Neural cell (in vitro differentiated cells): ENCODE results near the gene EIF2S3B. TPM values are rescaled to one million over a fixed set of nuclear protein-coding genes. Genes with fewer than 3 reads are reported as not detected.

Experiments
- H2AFZ ChIP-seq: fragments of 200-600, 300-800 bp; sonication (generic), shearing (Covaris generic); 2 replicates; pipeline ENCODE4 v1.6.0; 2014; ENCODE audit warnings: low read depth, mild to moderate bottlenecking, antibody characterized with exemption, low read length, moderate library complexity
- H3F3A ChIP-seq: fragments of 200-600 bp; shearing (Covaris generic); 2 replicates; pipeline ENCODE4 v1.6.1; 2016; ENCODE audit warnings: mild to moderate bottlenecking, moderate library complexity, mixed read lengths, antibody characterized with exemption, low read length; ENCODE audit not compliant: insufficient read depth, poor library complexity, severe bottlenecking
- H3K27ac ChIP-seq: fragments of 200-600, 300-800 bp; sonication (generic), shearing (Covaris generic); 2 replicates; pipeline ENCODE4 v1.5.1; 2014; ENCODE audit warnings: mild to moderate bottlenecking, low read length, moderate library complexity
- H3K27me3 ChIP-seq: fragments of 300-800, 200-600 bp; sonication (generic), shearing (Covaris generic); 2 replicates; pipeline ENCODE4 v1.6.0; 2014; ENCODE audit warnings: mild to moderate bottlenecking, low read depth, low read length, moderate library complexity; ENCODE audit not compliant: insufficient read depth
- H3K36me3 ChIP-seq: fragments of 300-800, 200-600 bp; sonication (generic), shearing (Covaris generic); 2 replicates; pipeline ENCODE4 v1.5.1; 2014; ENCODE audit warnings: mild to moderate bottlenecking, antibody characterized with exemption, low read length, moderate library complexity; ENCODE audit not compliant: insufficient read depth
- H3K4me2 ChIP-seq: fragments of 300-800, 200-600 bp; sonication (generic), shearing (Covaris generic); 2 replicates; pipeline ENCODE4 v1.6.0; 2014; ENCODE audit warnings: mild to moderate bottlenecking, low read length
- H3K4me3 ChIP-seq: fragments of 300-800, 200-600 bp; sonication (generic), shearing (Covaris generic); 2 replicates; pipeline ENCODE4 v1.5.1; 2014; ENCODE audit warnings: mild to moderate bottlenecking, low read length, moderate library complexity
- H3K79me2 ChIP-seq: fragments of 200-600 bp; shearing (Covaris generic); replicated peaks from 2 replicates; pipeline ENCODE4 v1.6.0; 2014; ENCODE audit warnings: mild to moderate bottlenecking, low read length, moderate library complexity; ENCODE audit not compliant: insufficient read depth
- H3K9ac ChIP-seq: fragments of 300-800, 200-600 bp; sonication (generic), shearing (Covaris generic); 2 replicates; pipeline ENCODE4 v1.6.1; 2016; ENCODE audit warnings: mild to moderate bottlenecking, low read length, mixed read lengths
- H3K9me2 ChIP-seq: fragments of 200-600 bp; shearing (Covaris generic); 2 replicates; pipeline ENCODE4 v1.6.1; 2016; ENCODE audit warnings: mild to moderate bottlenecking, low read length, mixed read lengths; ENCODE audit not compliant: insufficient read depth
- H3K9me3 ChIP-seq: fragments of 200-600, 300-800 bp; sonication (generic), shearing (Covaris generic); 2 replicates; pipeline ENCODE4 v1.6.1; 2016; ENCODE audit warnings: mild to moderate bottlenecking, mixed run types, low read length, moderate library complexity, mixed read lengths
- H4K20me1 ChIP-seq: fragments of 200-600 bp; shearing (Covaris generic); 2 replicates; pipeline ENCODE4 v1.6.1; 2016; ENCODE audit warnings: mild to moderate bottlenecking, mixed run types; ENCODE audit not compliant: insufficient read depth
- CTCF ChIP-seq: fragments of 450-650 bp; IDR thresholded peaks from 2 replicates; pipeline ENCODE4 v1.5.1; 2014; ENCODE audit warnings: antibody characterized with exemption, mild to moderate bottlenecking, moderate library complexity; ENCODE audit not compliant: poor library complexity, severe bottlenecking
- EP300 ChIP-seq: fragments of 450-650 bp; conservative IDR thresholded peaks from 2 replicates; pipeline ENCODE4 v1.6.1; 2014; ENCODE audit warnings: antibody characterized with exemption, mild to moderate bottlenecking, moderate library complexity; ENCODE audit not compliant: poor library complexity, severe bottlenecking
- EZH2 ChIP-seq: fragments of 200-600, 300-800 bp; shearing (Covaris generic), sonication (generic); IDR thresholded peaks from 2 replicates; pipeline ENCODE4 v1.6.1; 2014; ENCODE audit warnings: antibody characterized with exemption, low read length, borderline replicate concordance, mild to moderate bottlenecking; ENCODE audit not compliant: insufficient read depth, poor library complexity, severe bottlenecking
- MXI1 ChIP-seq: fragments of 450-650 bp; conservative IDR thresholded peaks from 2 replicates; pipeline ENCODE4 v1.6.1; 2014; ENCODE audit warnings: antibody characterized with exemption, mild to moderate bottlenecking; ENCODE audit not compliant: poor library complexity, severe bottlenecking
- POLR2AphosphoS5 ChIP-seq: IDR thresholded peaks from 2 replicates; pipeline ENCODE4 v1.6.1; 2012
- RAD21 ChIP-seq: fragments of 450-650 bp; conservative IDR thresholded peaks from 2 replicates; pipeline ENCODE4 v1.6.1; 2014; ENCODE audit warnings: antibody characterized with exemption, mild to moderate bottlenecking, moderate library complexity
- REST ChIP-seq: IDR thresholded peaks from 2 replicates; pipeline ENCODE4 v1.6.1; 2012; ENCODE audit warnings: borderline replicate concordance
- SMC3 ChIP-seq: fragments of 450-650 bp; conservative IDR thresholded peaks from 2 replicates; pipeline ENCODE4 v1.6.1; 2014; ENCODE audit warnings: antibody characterized with exemption, mild to moderate bottlenecking, moderate library complexity; ENCODE audit not compliant: poor library complexity
- TAF1 ChIP-seq: IDR thresholded peaks from 2 replicates; pipeline ENCODE4 v1.6.1; 2012; ENCODE audit warnings: low read depth
- polyA plus RNA-seq: library from polyadenylated mRNA; depleted of rRNA; stranded (reverse); fragments of >200 nt; gene quantifications from 2 replicates; pipeline ENCODE4 v1.2.3, GENCODE V29; 2014

The EIF2S3B gene
- polyA plus RNA-seq, 1 donor from 2014 or later = 3.6 TPM

GRCh38 chr12:10512798-10513197, 7.1 kb downstream of the EIF2S3B start:
- no peaks in the 10 kb centered on the region for H3K9me3 ChIP-seq
- no peaks in the 10 kb centered on the region for H3F3A ChIP-seq
- no peaks in the 10 kb centered on the region for H3K27me3 ChIP-seq
- H2AFZ ChIP-seq = no peak overlapping the region
- H3K9ac ChIP-seq = no peak overlapping the region
- TF ChIP-seq MXI1 (no peak), POLR2AphosphoS5 (no peak), RAD21 (no peak), EZH2 (no peak), TAF1 (no peak), SMC3 (no peak), EP300 (no peak), REST (no peak), CTCF (no peak)
- no peak overlapping the region for H3K4me2 ChIP-seq
- H4K20me1 ChIP-seq = no peaks in the 10 kb centered on the region
- no peaks in the 10 kb centered on the region for H3K79me2 ChIP-seq
- H3K27ac ChIP-seq = no peak overlapping the region
- no peaks in the 10 kb centered on the region for H3K36me3 ChIP-seq
- no peaks in the 10 kb centered on the region for H3K9me2 ChIP-seq
- no peak overlapping the region for H3K4me3 ChIP-seq

- no peaks in the 10 kb centered on the region for H3K79me2 ChIP-seq
- no peak overlapping the region for H3K4me3 ChIP-seq
- no peaks in the 10 kb centered on the region for H3K36me3 ChIP-seq
- no peak overlapping the region for H2AFZ ChIP-seq
- H4K20me1 ChIP-seq = no peaks in the 10 kb centered on the region
- H3K9me3 ChIP-seq = no peaks in the 10 kb centered on the region
- no peak overlapping the region for H3K27ac ChIP-seq
- no peak overlapping the region for H3K4me2 ChIP-seq
- TF ChIP-seq MXI1 = no peak
- TF ChIP-seq RAD21 = no peak
- TF ChIP-seq EZH2 = no peak
- TF ChIP-seq CTCF = no peak
- no peak overlapping the region for H3K9ac ChIP-seq
- no peaks in the 10 kb centered on the region for H3F3A ChIP-seq
- H3K27me3 ChIP-seq = no peaks in the 10 kb centered on the region
- no peaks in the 10 kb centered on the region for H3K9me2 ChIP-seq
Measured at GRCh38 chr12:10521555-10521954, 15.9 kb downstream of the EIF2S3B start.
